Stimulated activated CD8-positive, alpha-beta memory T cell treated with anti-CD3 and anti-CD28 coated beads, Interleukin-15, amount 100 ng/mL, for 24 hours (primary cell): ENCODE measurements around the gene KCNH1.
"Not testable (repeated sequence)": the region's sequence is repeated elsewhere in the genome, so short reads cannot be mapped to it uniquely, and the experiment has no call there.

Source experiments
- DNase-seq: peaks from one replicate; pipeline ENCODE4 v3.0.0-alpha.2; 2020; ENCODE audit warnings: low read depth

Gene KCNH1

GRCh38 chr1:211099393-211099792 is 34.6 kb downstream of the KCNH1 start:
- DNase-seq = no peak

- no peak for DNase-seq
These were observed 38.6 kb downstream of the KCNH1 start for GRCh38 chr1:211095381-211095780.

- DNase-seq = no peak
These were observed 41.0 kb downstream of the KCNH1 start for GRCh38 chr1:211092955-211093354.

- no peak for DNase-seq
These were observed 42.1 kb downstream of the KCNH1 start for GRCh38 chr1:211091867-211092266.

- no peak for DNase-seq
These were observed 44.4 kb downstream of the KCNH1 start for GRCh38 chr1:211089536-211089935.

GRCh38 chr1:211088156-211088555 is 45.8 kb downstream of the KCNH1 start:
- DNase-seq = no peak

GRCh38 chr1:211082824-211083223 is 51.1 kb downstream of the KCNH1 start:
- no peak for DNase-seq

- DNase-seq = not testable (repeated sequence)
These were observed 52.5 kb downstream of the KCNH1 start for GRCh38 chr1:211081447-211081846.

- DNase-seq = no peak
These were observed 65.0 kb downstream of the KCNH1 start for GRCh38 chr1:211068976-211069375.

- no peak for DNase-seq
These were observed 67.1 kb downstream of the KCNH1 start for GRCh38 chr1:211066781-211067384.

GRCh38 chr1:211041838-211042237 is 92.1 kb downstream of the KCNH1 start:
- not testable (repeated sequence) for DNase-seq

- no peak for DNase-seq
These were observed 96.9 kb downstream of the KCNH1 start for GRCh38 chr1:211037095-211037494.

GRCh38 chr1:211036381-211037060 is 97.4 kb downstream of the KCNH1 start:
- DNase-seq = no peak

GRCh38 chr1:211035821-211036380 is 98.0 kb downstream of the KCNH1 start:
- no peak for DNase-seq

GRCh38 chr1:211033921-211034525 is 99.9 kb downstream of the KCNH1 start:
- no peak for DNase-seq

- no peak for DNase-seq
These were observed 109.0 kb downstream of the KCNH1 start for GRCh38 chr1:211024901-211025300.

GRCh38 chr1:211019266-211019665 is 114.7 kb downstream of the KCNH1 start:
- DNase-seq = no peak

- DNase-seq = no peak
These were observed 115.3 kb downstream of the KCNH1 start for GRCh38 chr1:211018690-211019089.

- DNase-seq = no peak
These were observed 116.8 kb downstream of the KCNH1 start for GRCh38 chr1:211017075-211017718.

- DNase-seq = no peak
These were observed 119.7 kb downstream of the KCNH1 start for GRCh38 chr1:211014275-211014674.

- DNase-seq = no peak
These were observed 120.4 kb downstream of the KCNH1 start for GRCh38 chr1:211013346-211014240.

GRCh38 chr1:211011128-211011527 is 122.8 kb downstream of the KCNH1 start:
- DNase-seq = not testable (repeated sequence)
